OCI-LY7 (cell line): Measurements from ENCODE around the gene TMEM43. TPM values are rescaled to one million over a fixed set of nuclear protein-coding genes. Genes with fewer than 3 reads are reported as not detected.

Experiments used
- BruUV-seq: library from RNA; stranded (reverse); fragments of 400-500 nt; replicated peaks from 2 replicates; lab custom pipeline; 2021; lab: Mats Ljungman, UMichigan
- CTCF ChIA-PET: fragments of 300-600 bp; sonication (Branson Sonifier 250); formaldehyde crosslinking; loops from one replicate; lab custom pipeline; 2022; ENCODE audit warnings: antibody characterized with exemption; ENCODE audit not compliant: unreplicated experiment; lab: Charles Lee
- POLR2A ChIA-PET: fragments of 300-600 bp; sonication (Branson Sonifier 250); formaldehyde crosslinking; loops from one replicate; lab custom pipeline; 2022; ENCODE audit warnings: antibody characterized with exemption; lab: Charles Lee
- DNase-seq: peaks from one replicate; pipeline ENCODE4 v3.0.0-alpha.2; 2015; ENCODE audit warnings: low spot score
- H2AFZ ChIP-seq: fragments of 200-600 bp; sonication (generic), shearing (Covaris generic); 2 replicates; pipeline ENCODE4 v1.6.1; 2014; ENCODE audit warnings: mild to moderate bottlenecking, antibody characterized with exemption, low read length, moderate library complexity
- H3K27ac ChIP-seq: fragments of 200-600 bp; sonication (generic); 2 replicates; pipeline ENCODE4 v1.5.1; 2014; ENCODE audit warnings: mixed run types, low read depth, mild to moderate bottlenecking, moderate library complexity, low read length, inconsistent platforms; ENCODE audit not compliant: poor library complexity, severe bottlenecking
- H3K36me3 ChIP-seq: fragments of 200-600 bp; sonication (generic); 2 replicates; pipeline ENCODE4 v1.6.1; 2014; ENCODE audit warnings: mild to moderate bottlenecking, antibody characterized with exemption, low read length, moderate library complexity, mixed read lengths; ENCODE audit not compliant: insufficient read depth
- H3K4me1 ChIP-seq: fragments of 200-600 bp; sonication (generic); 2 replicates; pipeline ENCODE4 v1.5.1; 2014; ENCODE audit warnings: mild to moderate bottlenecking, low read length; ENCODE audit not compliant: insufficient read depth, poor library complexity, severe bottlenecking
- H3K4me2 ChIP-seq: fragments of 200-600 bp; sonication (generic); 2 replicates; pipeline ENCODE4 v1.6.1; 2014; ENCODE audit warnings: mild to moderate bottlenecking, low read length
- H3K4me3 ChIP-seq: fragments of 200-600 bp; sonication (generic); 2 replicates; pipeline ENCODE4 v1.5.1; 2014; ENCODE audit warnings: mild to moderate bottlenecking, low read depth, low read length; ENCODE audit not compliant: poor library complexity, severe bottlenecking
- H3K79me2 ChIP-seq: fragments of 200-600 bp; sonication (generic); 2 replicates; pipeline ENCODE4 v1.6.1; 2016; ENCODE audit warnings: low read depth, mild to moderate bottlenecking, low read length, moderate library complexity, mixed read lengths; ENCODE audit not compliant: insufficient read depth
- H3K9me2 ChIP-seq: fragments of 200-600 bp; sonication (generic); 2 replicates; pipeline ENCODE4 v1.6.1; 2016; ENCODE audit warnings: mild to moderate bottlenecking, low read length, mixed read lengths; ENCODE audit not compliant: insufficient read depth
- H3K9me3 ChIP-seq: fragments of 200-600 bp; sonication (generic); 2 replicates; pipeline ENCODE4 v1.6.1; 2014; ENCODE audit warnings: mild to moderate bottlenecking, mixed run types, low read length, mixed read lengths
- H4K20me1 ChIP-seq: fragments of 200-600 bp; sonication (generic); 2 replicates; pipeline ENCODE4 v1.6.1; 2014; ENCODE audit warnings: mild to moderate bottlenecking, antibody characterized with exemption, low read length, moderate library complexity, mixed read lengths; ENCODE audit not compliant: insufficient read depth
- CTCF ChIP-seq: fragments of 200-600 bp; sonication (generic); conservative IDR thresholded peaks from 2 replicates; pipeline ENCODE4 v1.5.1; 2014; ENCODE audit warnings: mild to moderate bottlenecking, antibody characterized with exemption, low read length, moderate library complexity, mixed read lengths
- EZH2phosphoT487 ChIP-seq: fragments of 200-600 bp; sonication (generic); IDR thresholded peaks from 2 replicates; pipeline ENCODE4 v1.6.1; 2018; ENCODE audit warnings: low read depth, borderline replicate concordance, mild to moderate bottlenecking, mixed run types, antibody characterized with exemption, low read length, moderate library complexity, mixed read lengths
- intact Hi-C: fragments of 100-400 bp; cut with micrococcal nuclease; formaldehyde crosslinking; loops from one replicate; pipeline ENCODE4 v1.10.0; 2022; ENCODE audit not compliant: unreplicated experiment
- total RNA-seq, 2 experiments: library from RNA; depleted of rRNA in 1 of 2; stranded (reverse); fragments of >200 nt in 1 of 2; shearing (Covaris generic) in 1 of 2; gene quantifications; 2 replicates each; pipeline ENCODE4 v1.2.3, GENCODE V29; 2014 to 2022

TMEM43 gene
- total RNA-seq, 2 experiments from 2014 or later = 19.7 to 22.2 TPM

- H3K36me3 ChIP-seq = peaks cover 26% of the 10 kb centered on the region
- H3K9me2 ChIP-seq = no peaks in the 10 kb centered on the region
- peak within 1 kb of the TSS; percentile 91 for H3K4me3 ChIP-seq
- intact Hi-C loops = loop anchor here (1.0 to 5.0 kb wide), 2 partner anchors 54 to 769 kb away; partner anchors contain the start of genes CHCHD4 and NR2C2
- H2AFZ ChIP-seq = peak within 1 kb of the TSS; percentile 90
- peaks cover 16% of the 10 kb centered on the region; the same call in 1 of the 2 replicates for H4K20me1 ChIP-seq
- peak within 1 kb of the TSS; percentile 84 for H3K4me2 ChIP-seq
- POLR2A ChIA-PET = interaction anchor here (0.9 to 2.2 kb wide), 8 partner anchors 8 to 473 kb away, joined by 3 to 20 read pairs (median 4); partner anchors contain the start of genes CCDC174, CHCHD4 and TMEM43
- H3K4me1 ChIP-seq = peaks cover 53% of the 10 kb centered on the region
- peak; percentile 99 for DNase-seq
- peak within 1 kb of the TSS; percentile 52 for H3K27ac ChIP-seq
- CTCF ChIA-PET = interaction anchor here (1.0 to 1.4 kb wide), 3 partner anchors 11 to 56 kb away, joined by 3 to 4 read pairs (median 3); no protein-coding TSS in a partner anchor
- no peaks in the 10 kb centered on the region for H3K9me3 ChIP-seq
- peaks cover 94% of the 10 kb centered on the region for H3K79me2 ChIP-seq
- TF ChIP-seq EZH2phosphoT487 (no peak), CTCF (no peak)
- BruUV-seq = no TSS peak
These were observed 53.6 kb downstream of the TMEM43 start, which contains the start of the genes LSM3 and XPC for GRCh38 chr3:14178247-14179113. Gene LSM3, plus strand, starts transcription at chr3:14178817. Its CDS starts 44 bp downstream, at chr3:14178861. Gene XPC, minus strand, starts transcription at chr3:14178601. Its CDS starts 33 bp downstream, at chr3:14178568.

DNA sequence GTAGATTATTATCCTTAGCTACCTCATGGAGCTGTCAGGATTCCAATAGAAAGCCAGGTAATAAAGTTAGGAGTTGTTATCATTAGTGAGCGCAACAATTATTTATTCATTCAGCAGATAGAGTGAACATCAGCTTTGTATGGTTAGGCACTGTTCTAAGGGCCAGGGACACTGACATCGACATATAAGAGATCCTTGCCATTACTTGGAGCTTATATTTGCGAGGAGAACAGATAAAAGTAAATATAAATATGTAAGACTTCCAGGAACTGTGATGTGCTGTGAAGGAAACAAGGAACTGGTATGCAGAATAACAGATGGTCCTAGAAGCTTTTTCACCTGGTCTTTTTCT is 54.2 kb downstream of the TMEM43 start:
- DNase-seq = no peak
- no peaks in the 10 kb centered on the region for H3K9me3 ChIP-seq
- peak overlapping the region; percentile 90 for H2AFZ ChIP-seq
- CTCF ChIA-PET = interaction anchor here (0.6 to 1.2 kb wide), 3 partner anchors 24 to 56 kb away, joined by 3 to 4 read pairs (median 3); no protein-coding TSS in a partner anchor
- peaks cover 16% of the 10 kb centered on the region for H4K20me1 ChIP-seq
- POLR2A ChIA-PET = interaction anchor here (0.5 to 2.2 kb wide), 9 partner anchors 9 to 319 kb away, joined by 3 to 20 read pairs (median 4); partner anchors contain the start of genes CHCHD4 and TMEM43
- intact Hi-C loops = loop anchor here (5.0 kb wide), 1 partner anchor 768 kb away; the partner anchor contains the start of gene NR2C2
- peaks cover 33% of the 10 kb centered on the region for H3K36me3 ChIP-seq
- peaks cover 51% of the 10 kb centered on the region for H3K4me1 ChIP-seq
- H3K27ac ChIP-seq = peak overlapping the region; percentile 52
- TSS peak; percentile 86 for BruUV-seq
- H3K4me3 ChIP-seq = peak overlapping the region; percentile 91
- peak overlapping the region; percentile 84 for H3K4me2 ChIP-seq
- peaks cover 90% of the 10 kb centered on the region for H3K79me2 ChIP-seq
- no peaks in the 10 kb centered on the region for H3K9me2 ChIP-seq
- TF ChIP-seq EZH2phosphoT487 = no peak
- TF ChIP-seq CTCF = no peak
